CD4-positive, alpha-beta T cell treated with Interleukin-4 for 1 hour (primary cell): Measurements from ENCODE around the gene CROT.
A peak's percentile ranks its signal among the peaks of the same experiment; 100 is the strongest.

Experiments used
- DNase-seq, 2 donors: peaks; one replicate each; pipeline ENCODE4 v3.0.0-alpha.2; 2020 to 2022

The CROT gene

GRCh38 chr7:87345166-87345927 lies at the start of gene CROT:
Gene CROT (plus strand): TSS chr7:87345664. CDS start chr7:87349069, 3,405 bp downstream.
- DNase-seq: peak; percentile 91 to 92

GRCh38 chr7:87300756-87301155 lies 44.7 kb upstream of the CROT start:
- no peak for DNase-seq

- DNase-seq: no peak
Observed at GRCh38 chr7:87310790-87311419, 34.6 kb upstream of the CROT start.

- DNase-seq: peak; percentile 68 to 73
Observed at GRCh38 chr7:87312215-87312865, 33.1 kb upstream of the CROT start.

GRCh38 chr7:87316097-87316700 lies 29.3 kb upstream of the CROT start:
- DNase-seq: no peak

GRCh38 chr7:87316846-87317552 lies 28.5 kb upstream of the CROT start:
- DNase-seq: no peak

- DNase-seq: no peak
Observed at GRCh38 chr7:87317691-87318245, 27.7 kb upstream of the CROT start.

GRCh38 chr7:87318741-87319140 lies 26.7 kb upstream of the CROT start:
- no peak for DNase-seq

GRCh38 chr7:87319154-87319581 lies 26.3 kb upstream of the CROT start:
- DNase-seq: peak in 1 of 2 donors; percentile 23

GRCh38 chr7:87322912-87323311 lies 22.6 kb upstream of the CROT start:
- DNase-seq: no peak

- no peak for DNase-seq
Observed at GRCh38 chr7:87325576-87326370, 19.7 kb upstream of the CROT start.

GRCh38 chr7:87328281-87328680 lies 17.2 kb upstream of the CROT start:
- DNase-seq: no peak

GRCh38 chr7:87330316-87330715 lies 15.1 kb upstream of the CROT start:
- DNase-seq: no peak

GRCh38 chr7:87330942-87331341 lies 14.5 kb upstream of the CROT start:
- no peak for DNase-seq

GRCh38 chr7:87331687-87332252 lies 13.7 kb upstream of the CROT start:
- no peak for DNase-seq

- no peak for DNase-seq
Observed at GRCh38 chr7:87332321-87332720, 13.1 kb upstream of the CROT start.

GRCh38 chr7:87336136-87336535 lies 9.3 kb upstream of the CROT start:
- no peak for DNase-seq

- DNase-seq: no peak
Observed at GRCh38 chr7:87337331-87337730, 8.1 kb upstream of the CROT start.

- no peak for DNase-seq
Observed at GRCh38 chr7:87339373-87339897, 6.0 kb upstream of the CROT start.

- no peak for DNase-seq
Observed at GRCh38 chr7:87341441-87341840, 4.0 kb upstream of the CROT start.

GRCh38 chr7:87342231-87342630 lies 3.2 kb upstream of the CROT start:
- no peak for DNase-seq
